A549 (cell line): Measurements from ENCODE around the gene OR2T5.
"Not testable (repeated sequence)": the region's sequence is repeated elsewhere in the genome, so short reads cannot be mapped to it uniquely, and the experiment has no call there.

Experiments
- BCL3 ChIP-seq: fragments of >200 bp; sonication (Bioruptor Twin); formaldehyde crosslinking; IDR thresholded peaks from 3 replicates; pipeline ENCODE4 v1.6.1; 2016
- BHLHE40 ChIP-seq: IDR thresholded peaks from 2 replicates; pipeline ENCODE4 v1.6.1; 2012; ENCODE audit warnings: low read depth, low read length, inconsistent platforms
- CEBPB ChIP-seq, 2 experiments: fragments of >200 bp in 1 of 2; sonication (Bioruptor Twin) in 1 of 2; formaldehyde crosslinking in 1 of 2; IDR thresholded peaks; 2 replicates each; pipeline ENCODE4 v1.6.1; 2012 to 2016
- CTCF ChIP-seq: fragments of >200 bp; sonication (Bioruptor Twin); formaldehyde crosslinking; IDR thresholded peaks from 3 replicates; pipeline ENCODE4 v1.5.1; 2016
- HDAC2 ChIP-seq: fragments of 200-600 bp; sonication (generic); IDR thresholded peaks from 2 replicates; pipeline ENCODE4 v1.6.1; 2016
- KDM5A ChIP-seq: fragments of 200-600 bp; sonication (generic); IDR thresholded peaks from 2 replicates; pipeline ENCODE4 v1.6.1; 2016; ENCODE audit warnings: antibody characterized with exemption, mild to moderate bottlenecking
- MAFK ChIP-seq: fragments of 450-650 bp; IDR thresholded peaks from 2 replicates; pipeline ENCODE4 v1.6.1; 2014; ENCODE audit not compliant: partially characterized antibody
- POLR2A ChIP-seq: IDR thresholded peaks from 2 replicates; pipeline ENCODE4 v1.6.1; 2012; ENCODE audit warnings: mild to moderate bottlenecking, low read length
- SMC3 ChIP-seq: fragments of >200 bp; sonication (Bioruptor Twin); formaldehyde crosslinking; IDR thresholded peaks from 3 replicates; pipeline ENCODE4 v1.6.1; 2018; ENCODE audit warnings: inconsistent platforms
- TF ChIP-seq, protein P1 (sequence below): IDR thresholded peaks from 2 replicates; pipeline ENCODE4 v1.6.1; 2012
- TF ChIP-seq, protein P2 (sequence below): IDR thresholded peaks from 2 replicates; pipeline ENCODE4 v1.6.1; 2012

GRCh38 chr1:248500305-248501035, 12.1 kb downstream of the OR2T5 start:
- not testable (repeated sequence) for TF ChIP-seq CTCF; POLR2A; SMC3; KDM5A; BCL3; BHLHE40; MAFK; HDAC2; CEBPB (IDR thresholded peaks at IDR 0.05)
- TF ChIP-seq, protein P1, sequence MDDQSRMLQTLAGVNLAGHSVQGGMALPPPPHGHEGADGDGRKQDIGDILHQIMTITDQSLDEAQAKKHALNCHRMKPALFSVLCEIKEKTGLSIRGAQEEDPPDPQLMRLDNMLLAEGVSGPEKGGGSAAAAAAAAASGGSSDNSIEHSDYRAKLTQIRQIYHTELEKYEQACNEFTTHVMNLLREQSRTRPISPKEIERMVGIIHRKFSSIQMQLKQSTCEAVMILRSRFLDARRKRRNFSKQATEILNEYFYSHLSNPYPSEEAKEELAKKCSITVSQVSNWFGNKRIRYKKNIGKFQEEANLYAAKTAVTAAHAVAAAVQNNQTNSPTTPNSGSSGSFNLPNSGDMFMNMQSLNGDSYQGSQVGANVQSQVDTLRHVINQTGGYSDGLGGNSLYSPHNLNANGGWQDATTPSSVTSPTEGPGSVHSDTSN, result not testable (repeated sequence)
- TF ChIP-seq, protein P2, sequence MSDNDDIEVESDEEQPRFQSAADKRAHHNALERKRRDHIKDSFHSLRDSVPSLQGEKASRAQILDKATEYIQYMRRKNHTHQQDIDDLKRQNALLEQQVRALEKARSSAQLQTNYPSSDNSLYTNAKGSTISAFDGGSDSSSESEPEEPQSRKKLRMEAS, result not testable (repeated sequence)
